SIG-M5 (cell line): ENCODE measurements around the gene PSMF1.
A peak's percentile ranks its signal among the peaks of the same experiment; 100 is the strongest.

Source experiments
- DNase-seq: peaks from one replicate; lab custom pipeline; 2025; lab: John Stamatoyannopoulos, UW

The PSMF1 gene

GRCh38 chr20:1190847-1191246 lies 72.4 kb downstream of the PSMF1 start:
- DNase-seq = no peak

GRCh38 chr20:1191299-1191698 lies 72.9 kb downstream of the PSMF1 start:
- DNase-seq = no peak

- no peak for DNase-seq
Measured at GRCh38 chr20:1195226-1195625, 76.8 kb downstream of the PSMF1 start.

GRCh38 chr20:1196634-1197033 lies 78.2 kb downstream of the PSMF1 start:
- no peak for DNase-seq

- DNase-seq = no peak
Measured at GRCh38 chr20:1197801-1198200, 79.4 kb downstream of the PSMF1 start.

- no peak for DNase-seq
Measured at GRCh38 chr20:1198751-1199150, 80.3 kb downstream of the PSMF1 start.

GRCh38 chr20:1199212-1199873 lies 80.9 kb downstream of the PSMF1 start:
- DNase-seq = no peak

- DNase-seq = no peak
Measured at GRCh38 chr20:1199964-1200363, 81.6 kb downstream of the PSMF1 start.

- no peak for DNase-seq
Measured at GRCh38 chr20:1202762-1203504, 84.5 kb downstream of the PSMF1 start, which contains the start of gene C20orf202. Gene C20orf202 (plus strand): TSS chr20:1203454. CDS start chr20:1203586, 132 bp downstream.

GRCh38 chr20:1203630-1204029 lies 85.2 kb downstream of the PSMF1 start:
- no peak for DNase-seq

GRCh38 chr20:1204113-1204512 lies 85.7 kb downstream of the PSMF1 start:
- DNase-seq = no peak

- no peak for DNase-seq
Measured at GRCh38 chr20:1204576-1204975, 86.2 kb downstream of the PSMF1 start.

GRCh38 chr20:1205802-1206201 lies 87.4 kb downstream of the PSMF1 start:
- DNase-seq = no peak

GRCh38 chr20:1206366-1207148 lies 88.2 kb downstream of the PSMF1 start:
- DNase-seq = no peak

- no peak for DNase-seq
Measured at GRCh38 chr20:1207293-1207878, 89.0 kb downstream of the PSMF1 start.

GRCh38 chr20:1209447-1210387 lies 91.3 kb downstream of the PSMF1 start:
- DNase-seq = no peak

- no peak for DNase-seq
Measured at GRCh38 chr20:1210501-1210900, 92.1 kb downstream of the PSMF1 start.

- no peak for DNase-seq
Measured at GRCh38 chr20:1212023-1212422, 93.6 kb downstream of the PSMF1 start.

- DNase-seq = peak; percentile 8
Measured at GRCh38 chr20:1212607-1213396, 94.4 kb downstream of the PSMF1 start.

GRCh38 chr20:1214838-1215261 lies 96.4 kb downstream of the PSMF1 start:
- no peak for DNase-seq
